ENCODE data around the gene LRRC55.
"Not testable (repeated sequence)": the region's sequence is repeated elsewhere in the genome, so short reads cannot be mapped to it uniquely, and the experiment has no call there.

The LRRC55 gene

DNA sequence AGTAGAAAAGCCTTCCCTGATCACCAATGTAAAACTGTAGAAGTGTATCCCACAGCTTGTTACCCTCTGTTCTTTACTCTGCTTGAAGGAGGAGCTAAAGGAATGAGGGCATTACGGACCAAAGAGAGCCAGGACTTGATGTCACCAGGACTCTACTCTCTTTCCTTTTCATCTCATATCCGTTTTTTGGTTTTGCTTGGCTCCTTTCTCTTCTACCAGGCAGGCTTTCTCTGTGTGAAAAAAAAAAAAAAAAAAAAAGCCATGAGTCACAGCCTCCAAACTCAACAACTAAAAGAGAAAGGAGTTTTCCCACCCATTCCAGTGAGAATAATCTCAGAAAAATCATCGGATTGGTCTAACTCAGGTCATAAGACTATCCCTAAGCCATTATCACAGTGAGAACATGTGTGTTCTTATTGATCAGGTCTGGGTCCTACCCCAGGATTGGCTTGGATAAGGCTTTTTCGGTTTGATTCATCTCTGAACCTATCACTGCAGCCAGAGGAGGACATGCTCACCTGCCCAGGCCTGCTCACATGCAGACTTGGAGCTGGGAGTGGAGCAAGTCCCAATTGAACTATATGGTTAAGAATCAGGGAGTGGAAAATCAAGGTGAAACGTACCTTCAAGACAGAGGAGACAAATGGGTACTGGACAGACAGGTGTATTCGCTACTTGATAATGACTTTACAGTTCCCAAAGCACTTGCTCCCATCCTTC, 19.4 kb upstream of the LRRC55 start:
- no peak for DNase-seq

DNA sequence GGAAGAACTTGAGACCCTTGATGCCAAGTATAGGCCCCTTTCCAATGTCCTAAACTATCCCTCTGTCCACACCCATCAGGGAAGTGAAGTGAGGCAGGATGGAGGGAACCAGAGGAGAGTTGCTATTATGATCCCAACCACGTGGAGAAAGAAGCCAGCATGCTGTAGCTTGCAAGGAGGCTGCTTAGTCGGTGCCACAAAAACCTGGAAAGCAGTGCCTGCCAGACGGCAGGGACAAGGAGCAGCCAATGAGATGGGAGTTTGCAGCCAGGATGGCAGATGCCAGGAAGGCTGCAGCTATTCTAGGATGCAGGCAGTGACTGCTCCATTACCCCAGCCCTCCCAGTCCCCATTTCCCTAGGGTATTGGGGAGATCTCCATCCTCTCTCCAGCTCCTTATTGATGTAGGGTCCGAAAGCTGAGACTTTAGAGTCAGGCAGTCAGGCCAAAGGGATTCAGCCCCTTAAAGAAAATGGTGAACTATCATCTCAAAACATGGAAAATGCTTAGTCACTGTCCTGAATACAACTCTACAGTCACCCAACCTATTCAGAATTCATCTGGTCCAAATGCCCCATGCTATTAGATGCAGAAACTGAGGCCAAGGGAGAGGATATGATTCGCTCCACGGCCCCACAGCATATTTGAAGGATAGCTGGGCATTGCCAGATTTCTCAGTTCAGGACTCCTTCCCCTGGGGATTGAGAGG, 18.4 kb upstream of the LRRC55 start:
- DNase-seq = no peak

DNA sequence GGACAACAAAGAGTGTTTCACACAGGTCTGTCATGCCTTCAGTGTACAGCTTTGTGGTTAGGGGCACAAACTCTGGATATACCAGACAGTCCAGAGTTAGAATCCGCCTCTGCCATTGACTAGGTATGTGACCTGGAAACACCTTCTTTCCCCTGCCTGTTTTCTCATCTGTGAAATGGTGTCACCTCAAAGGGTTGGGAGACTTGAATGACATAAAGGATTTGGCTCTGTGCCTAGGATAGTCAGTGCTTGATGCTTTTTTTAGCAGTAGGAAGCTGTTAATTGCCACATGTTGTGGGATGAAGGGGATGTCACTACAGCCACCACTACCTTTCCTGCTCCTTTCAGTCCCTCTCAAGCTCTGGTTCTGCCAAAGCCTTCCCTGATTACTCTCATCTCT, 17.4 kb upstream of the LRRC55 start:
- no peak for DNase-seq

DNA sequence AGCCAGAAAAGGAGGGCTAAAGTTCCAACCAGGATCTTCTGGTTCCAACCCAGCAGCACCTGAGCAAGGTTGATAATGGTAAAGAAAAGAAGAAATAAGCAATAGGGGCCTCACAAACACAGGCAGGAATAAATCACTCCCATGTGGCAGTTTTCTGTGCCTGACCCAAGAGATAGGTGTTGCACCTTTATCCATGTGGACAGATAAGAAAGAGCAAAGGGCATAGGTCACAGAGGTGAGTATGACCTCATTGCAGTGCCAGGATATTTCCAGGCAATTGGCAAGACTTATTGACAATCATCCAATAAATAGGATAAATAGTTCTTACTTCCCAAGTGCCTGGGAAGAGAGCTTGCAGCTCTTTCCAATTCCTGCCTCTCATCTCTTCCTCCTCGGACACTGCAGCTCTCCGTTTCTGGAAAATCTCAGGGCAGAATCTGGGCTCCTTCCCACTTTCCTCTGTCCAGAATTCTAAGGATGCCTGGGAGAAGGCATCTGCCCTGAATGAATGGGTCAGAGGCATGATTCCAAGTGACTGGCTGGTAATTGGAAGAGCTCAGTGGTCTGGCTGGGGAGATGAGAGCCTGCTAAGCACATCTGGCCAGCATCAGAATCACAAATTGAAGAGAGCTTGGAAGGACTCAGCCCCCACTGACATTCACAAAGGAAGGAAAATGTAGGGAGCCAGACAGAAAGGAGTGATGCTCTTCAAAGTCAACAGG, 14.5 kb upstream of the LRRC55 start:
- no peak for DNase-seq

DNA sequence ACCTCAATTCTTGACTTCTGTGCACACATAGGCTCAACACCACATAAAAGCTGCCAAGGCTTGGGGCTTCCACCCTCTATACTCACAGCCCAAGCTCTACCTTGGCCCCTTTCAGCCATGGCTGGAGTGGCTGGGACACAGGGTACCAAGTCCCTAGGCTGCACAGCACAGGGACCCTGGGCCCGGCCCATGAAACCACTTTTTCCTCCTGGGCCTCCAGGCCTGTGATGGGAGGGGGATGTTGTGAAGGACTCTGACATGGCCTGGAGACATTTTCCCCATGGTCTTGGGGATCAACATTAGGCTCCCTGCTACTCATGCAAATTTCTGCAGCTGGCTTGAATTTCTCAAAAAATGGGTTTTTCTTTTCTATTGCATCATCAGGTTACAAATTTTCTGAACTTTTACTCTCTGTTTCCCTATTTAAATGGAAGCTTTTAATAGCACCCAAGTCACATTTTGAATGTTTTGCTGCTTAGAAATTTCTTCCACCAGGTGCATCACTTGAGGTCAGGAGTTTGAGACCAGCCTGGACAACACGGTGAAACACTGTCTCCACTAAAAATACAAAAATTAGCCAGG, 11.9 kb upstream of the LRRC55 start:
- DNase-seq = not testable (repeated sequence)

DNA sequence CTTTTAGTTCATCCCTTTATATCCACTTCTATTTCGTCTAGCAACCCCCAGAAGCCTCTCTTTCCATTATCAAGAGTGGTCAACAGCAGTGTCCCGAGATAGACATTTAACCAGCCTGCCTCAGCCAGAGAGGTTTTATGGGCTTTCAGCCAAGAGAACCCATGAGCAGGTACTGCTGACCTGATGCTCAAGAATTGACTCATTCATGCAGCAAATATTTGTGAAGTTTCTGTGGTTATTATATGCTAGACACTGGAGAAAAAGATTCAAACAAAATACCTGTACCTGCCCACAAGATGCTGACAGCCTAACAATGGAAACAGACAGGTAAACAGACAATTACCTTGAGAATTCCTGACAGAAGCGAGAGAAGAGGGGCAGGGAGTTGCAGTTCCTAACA, 9.7 kb upstream of the LRRC55 start:
- DNase-seq = no peak

DNA sequence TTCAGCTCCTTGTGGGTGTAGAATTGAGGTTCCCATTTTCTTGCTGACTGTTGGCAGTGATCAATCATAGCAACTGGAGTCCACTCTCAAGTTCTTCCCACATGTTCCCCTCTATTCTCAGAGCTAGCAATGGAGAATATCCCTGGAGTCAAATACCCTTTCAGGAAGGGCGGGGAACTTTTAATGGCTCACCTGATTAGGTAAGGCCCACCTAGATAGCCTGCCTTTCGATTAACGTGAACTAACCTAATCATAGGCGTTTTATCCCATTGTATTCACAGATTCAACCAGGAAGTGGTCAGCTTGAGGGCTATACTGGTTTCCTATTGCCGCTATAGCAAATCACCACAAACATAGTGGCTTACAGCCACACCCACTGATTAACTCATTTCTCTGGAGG, 7.1 kb upstream of the LRRC55 start:
- no peak for DNase-seq

DNA sequence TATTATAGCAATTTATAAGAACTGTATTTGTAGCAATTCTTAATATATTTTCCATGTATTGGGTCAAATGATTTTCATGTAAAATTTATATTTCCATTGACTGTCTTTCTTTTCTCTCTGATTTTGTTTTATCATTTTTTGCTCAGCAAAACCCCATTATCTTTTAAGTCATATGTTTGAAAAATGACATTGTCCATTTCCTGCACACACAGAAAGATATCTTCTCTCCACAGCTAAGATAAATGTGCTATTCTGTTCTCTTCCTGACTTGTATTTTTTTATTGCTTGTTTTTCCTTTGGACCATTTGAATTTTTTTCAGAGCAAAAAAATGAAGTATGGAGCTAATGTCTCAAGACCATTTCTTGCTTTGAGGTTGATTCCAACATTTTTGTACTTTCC, 6.3 kb upstream of the LRRC55 start:
- no peak for DNase-seq

DNA sequence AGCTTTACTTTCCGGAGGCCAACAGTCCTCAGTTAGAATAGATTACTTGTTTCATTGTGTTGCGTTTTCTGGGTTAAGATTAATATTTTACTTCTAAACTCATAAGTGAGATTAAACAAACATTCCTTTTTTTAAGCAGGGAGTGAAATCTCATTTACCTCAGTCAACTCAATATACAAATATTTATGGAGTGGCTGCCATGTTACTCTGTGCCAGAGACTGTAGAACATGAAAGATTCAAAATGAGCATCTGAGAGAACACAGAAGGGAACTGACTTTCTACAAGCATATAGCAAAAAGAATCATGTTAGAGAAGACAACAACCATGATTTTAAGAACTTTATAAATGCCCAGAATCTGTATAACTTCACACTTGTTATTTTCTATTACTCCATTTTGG, 3.4 kb upstream of the LRRC55 start:
- no peak for DNase-seq

DNA sequence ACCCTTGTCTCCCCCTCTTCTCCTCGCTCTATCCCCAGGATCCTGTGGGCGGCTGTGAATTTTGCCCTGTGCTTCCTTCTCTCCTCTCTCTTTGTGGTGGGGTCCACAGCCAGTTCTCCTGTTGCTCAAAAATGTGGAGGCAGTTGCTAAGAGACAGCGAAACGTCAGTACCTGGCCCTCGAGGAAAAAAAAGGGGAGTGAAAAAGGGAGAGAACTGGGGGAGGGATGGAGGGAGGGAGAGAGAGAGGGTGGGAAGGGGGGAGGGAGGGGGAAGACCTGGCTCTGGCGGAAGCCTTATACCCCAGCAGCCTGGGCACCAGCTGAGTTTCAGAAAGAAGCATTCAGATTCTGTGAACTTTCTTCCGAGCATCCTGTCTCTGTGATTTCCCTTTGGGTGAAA, 2.1 kb upstream of the LRRC55 start:
- no peak for DNase-seq

DNA sequence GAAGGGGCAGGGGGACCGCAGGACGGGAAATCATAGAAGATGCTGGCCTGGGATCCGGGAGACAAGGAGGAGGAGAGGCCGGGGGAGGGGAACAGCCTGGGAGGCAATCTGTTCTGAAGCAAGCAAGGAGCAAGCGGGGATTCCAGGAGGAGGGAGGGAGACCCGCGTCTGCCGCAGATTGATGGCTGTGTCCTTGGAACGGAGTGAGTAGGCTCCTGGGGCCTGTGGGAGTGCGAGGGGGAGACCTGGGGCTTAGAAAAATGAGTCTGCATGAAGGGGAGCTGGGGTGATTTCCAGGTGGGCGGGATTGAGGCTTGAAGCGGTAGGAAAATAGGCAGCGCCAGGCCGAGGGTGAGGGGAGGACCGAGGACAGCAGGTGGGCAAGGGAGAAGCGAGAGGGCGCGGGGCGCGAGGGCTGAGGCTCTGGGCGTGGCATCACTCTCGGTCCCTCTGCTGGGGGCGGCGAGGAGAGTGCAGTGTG, 1.6 kb upstream of the LRRC55 start:
- no peak for DNase-seq

DNA sequence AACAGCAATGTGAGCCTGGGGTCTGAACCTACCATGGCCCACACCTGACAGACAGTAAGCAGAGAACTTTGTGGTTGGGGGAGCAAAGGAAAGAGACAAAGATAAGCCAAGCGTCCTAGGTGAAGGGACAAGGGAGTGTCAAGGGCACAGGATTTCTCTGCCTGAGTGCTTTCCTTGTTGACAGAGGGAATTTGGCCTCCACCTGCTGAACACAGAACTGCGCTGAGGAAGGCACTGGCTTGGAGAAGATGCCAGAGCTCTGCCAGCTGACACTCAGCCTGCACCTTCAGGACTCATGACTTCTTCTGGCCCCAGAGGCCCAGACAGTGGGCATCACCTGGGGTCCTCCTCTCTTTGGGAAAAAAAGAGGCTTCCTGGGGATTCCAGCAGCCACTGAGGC, 789 bp upstream of the LRRC55 start:
- no peak for DNase-seq

DNA sequence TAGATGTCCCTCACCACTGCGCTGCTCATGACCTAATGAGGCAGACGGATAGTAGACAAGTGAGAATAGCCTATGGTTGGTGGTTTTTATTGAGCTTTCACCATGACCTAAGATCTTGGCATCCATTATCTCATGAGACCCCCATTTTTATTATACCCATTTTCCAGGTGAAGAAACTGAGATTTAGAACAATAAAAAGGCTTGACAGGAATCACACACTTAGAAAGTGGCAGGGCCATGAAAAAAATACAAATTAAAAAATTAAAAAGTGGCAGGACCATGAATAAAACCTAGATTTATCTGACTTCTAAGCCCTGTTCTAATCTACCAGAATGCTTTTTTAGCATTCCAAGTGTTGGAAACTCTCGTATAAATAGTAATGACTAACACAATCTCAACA, 1.1 kb downstream of the LRRC55 start:
- DNase-seq = no peak

DNA sequence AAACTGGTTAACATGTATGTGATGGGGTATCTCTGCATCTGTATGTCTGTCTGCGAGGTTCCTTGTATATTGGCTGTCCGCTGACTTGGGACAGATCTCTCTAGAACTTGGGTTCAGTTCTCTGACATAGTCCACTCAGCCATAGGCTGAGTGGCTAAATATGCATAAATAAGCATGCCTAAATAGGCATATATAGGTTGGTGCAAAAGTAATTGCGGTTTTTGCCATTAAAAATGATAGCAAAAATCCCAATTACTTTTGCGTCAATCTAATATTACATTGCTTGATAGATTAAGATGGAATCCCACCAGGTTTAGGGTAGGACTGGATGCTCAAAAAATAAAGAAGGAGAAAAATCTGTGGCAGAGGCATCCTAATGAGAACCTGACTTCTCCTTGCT, 8.8 kb downstream of the LRRC55 start:
- no peak for DNase-seq

DNA sequence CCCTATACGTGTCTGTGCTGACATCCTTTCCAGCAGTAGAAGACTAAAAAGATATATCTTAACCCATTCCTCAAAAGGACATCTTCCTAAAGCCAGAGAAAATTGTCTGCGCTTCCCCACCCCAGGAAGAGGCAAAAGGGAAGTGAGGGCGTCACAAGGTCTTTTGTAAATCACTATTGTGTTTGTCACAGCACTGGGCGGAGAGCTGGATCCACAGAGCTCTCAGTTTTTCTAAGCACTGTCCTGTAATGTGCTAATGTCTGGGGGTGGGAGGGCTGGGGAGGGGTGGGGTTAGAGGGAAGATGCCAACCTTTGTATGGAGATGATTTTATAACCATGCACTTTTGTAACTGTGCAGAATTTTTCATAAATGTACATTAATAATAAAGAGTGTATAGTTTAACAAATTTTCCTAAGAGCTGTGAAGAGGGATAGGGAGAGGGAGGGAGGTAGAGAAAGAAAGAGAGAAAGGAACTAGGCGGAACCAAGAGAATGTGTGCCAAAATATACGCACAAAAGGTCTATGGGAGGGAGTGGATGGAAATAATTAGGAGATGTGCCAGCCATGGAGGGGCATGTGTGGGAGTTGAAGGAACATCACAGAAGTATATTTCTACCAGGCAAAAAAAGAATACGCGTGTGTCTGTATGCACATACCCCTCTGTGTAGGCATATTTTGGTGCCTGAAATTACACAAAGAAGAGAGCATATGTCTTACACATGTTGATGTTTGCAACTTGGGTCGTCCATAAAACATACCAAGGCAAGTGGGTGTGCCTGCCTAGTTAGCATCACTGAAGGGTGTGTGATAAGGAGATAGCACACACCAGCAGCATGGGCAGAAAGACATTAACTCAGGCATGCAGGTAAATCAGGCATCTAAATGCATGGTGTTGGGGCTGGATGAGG, 9.8 kb downstream of the LRRC55 start:
- no peak for DNase-seq

DNA sequence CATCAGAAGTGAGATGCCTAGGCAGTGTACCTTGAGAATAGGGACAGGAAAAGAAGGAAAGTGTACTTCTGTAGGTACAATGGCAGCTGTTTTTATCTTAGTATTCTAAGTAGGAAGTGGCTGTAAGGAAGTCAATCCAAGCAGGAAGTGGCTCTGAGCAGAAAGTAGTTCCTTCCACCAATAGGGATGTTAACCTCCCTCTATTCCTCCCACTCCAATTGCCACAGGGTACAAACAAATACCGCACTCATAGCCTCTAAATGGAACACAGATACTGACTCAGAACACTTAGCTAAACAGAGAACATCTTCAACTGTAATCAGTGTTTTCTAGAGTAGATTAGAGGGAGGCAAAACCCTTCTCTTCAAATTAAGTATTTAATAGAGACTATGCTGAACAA, 10.6 kb downstream of the LRRC55 start:
- DNase-seq = no peak

DNA sequence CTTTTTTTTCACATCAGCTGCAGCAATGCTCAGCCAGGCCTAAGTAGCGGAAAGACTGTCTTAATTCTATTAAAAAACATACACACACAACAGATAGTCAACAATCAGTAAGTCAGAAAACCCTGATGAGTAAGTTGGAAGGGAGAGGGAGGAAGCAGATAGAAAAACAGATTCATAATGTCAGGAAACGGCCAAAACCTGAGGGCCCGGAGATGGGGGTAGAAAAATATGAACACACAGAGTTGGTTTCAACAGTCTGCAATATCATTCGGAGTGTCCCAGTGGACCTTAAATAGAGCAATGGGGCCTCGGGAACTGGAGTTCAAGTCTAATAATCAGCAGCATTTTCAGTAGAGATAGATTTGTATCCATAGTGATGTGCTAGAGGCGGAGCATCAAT, 14.8 kb downstream of the LRRC55 start:
- no peak for DNase-seq

DNA sequence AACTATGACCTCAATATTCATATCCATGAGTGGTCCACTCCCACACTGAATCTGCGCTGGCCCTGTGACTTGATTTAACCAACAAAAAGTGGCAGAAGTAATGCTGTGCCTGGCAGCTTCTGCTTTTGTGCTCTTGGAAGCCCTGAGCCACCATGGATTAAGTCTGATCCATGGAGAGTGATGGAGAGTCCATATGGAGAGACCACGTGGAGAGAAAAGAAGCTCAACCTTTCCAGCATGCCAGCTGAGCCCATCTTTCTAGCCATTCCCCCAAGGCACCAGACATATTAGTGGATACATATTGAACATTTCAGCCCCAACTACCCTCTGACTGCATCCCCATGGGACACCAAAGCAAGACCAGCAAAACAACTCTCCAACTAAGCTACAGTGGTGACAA, 16.0 kb downstream of the LRRC55 start:
- DNase-seq = no peak

DNA sequence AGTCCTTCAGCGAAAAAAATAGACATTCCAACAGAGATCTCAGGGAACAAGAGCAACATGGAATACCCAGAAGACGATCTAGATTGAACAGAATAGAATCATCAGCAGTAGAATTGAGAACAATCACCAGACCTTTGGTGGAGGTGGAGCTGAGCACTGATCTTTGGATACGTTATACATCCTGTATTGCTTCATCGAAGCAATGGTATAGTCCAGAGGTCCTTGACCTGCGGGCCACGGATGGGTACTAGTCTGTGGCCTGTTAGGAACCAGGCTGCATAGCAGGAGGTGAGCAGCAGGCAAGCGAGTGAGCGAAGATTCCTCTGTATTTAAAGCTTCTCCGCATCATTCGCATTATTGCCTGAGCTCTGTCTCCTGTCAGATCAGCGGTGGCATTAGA, 17.6 kb downstream of the LRRC55 start:
- no peak for DNase-seq

DNA sequence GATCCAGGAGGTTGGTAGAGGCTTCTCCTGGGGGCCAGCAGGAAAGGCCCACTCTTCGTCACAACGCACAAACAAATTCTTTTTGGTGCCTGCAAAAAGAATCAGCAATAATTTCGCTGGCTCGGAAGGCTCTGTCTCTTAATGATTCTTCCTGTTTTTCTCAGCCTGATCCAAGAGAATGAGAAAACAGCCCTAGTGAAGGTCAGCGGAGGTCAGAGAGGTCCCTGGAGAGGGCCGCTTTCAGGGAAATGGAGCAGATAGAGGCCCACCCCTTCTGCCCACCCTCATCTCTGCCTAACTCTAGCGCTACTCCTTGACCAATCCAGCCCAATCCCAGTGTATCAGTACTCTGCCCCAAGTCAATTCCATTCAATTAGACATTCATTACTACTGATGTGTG, 19.2 kb downstream of the LRRC55 start:
- DNase-seq = no peak

DNA sequence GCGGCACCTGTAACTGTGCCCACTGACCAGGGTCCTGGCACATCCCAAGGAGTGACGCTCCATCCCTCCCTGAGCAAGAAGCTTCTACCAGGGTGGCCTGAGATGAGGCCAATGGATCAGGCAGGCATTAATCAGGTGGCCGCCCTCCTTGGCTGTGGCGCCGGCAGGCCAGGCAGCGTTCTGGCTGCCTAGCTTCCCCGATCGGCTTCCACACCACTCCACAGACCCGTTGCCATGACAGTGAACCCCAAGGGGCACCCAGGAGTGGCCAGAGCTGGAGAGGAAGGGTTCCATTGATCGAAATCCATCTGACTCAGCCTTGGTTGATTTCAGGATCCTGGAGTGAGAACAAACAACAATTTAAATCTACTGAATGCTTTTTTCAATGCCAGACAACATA, 20.5 kb downstream of the LRRC55 start:
- no peak for DNase-seq

DNA sequence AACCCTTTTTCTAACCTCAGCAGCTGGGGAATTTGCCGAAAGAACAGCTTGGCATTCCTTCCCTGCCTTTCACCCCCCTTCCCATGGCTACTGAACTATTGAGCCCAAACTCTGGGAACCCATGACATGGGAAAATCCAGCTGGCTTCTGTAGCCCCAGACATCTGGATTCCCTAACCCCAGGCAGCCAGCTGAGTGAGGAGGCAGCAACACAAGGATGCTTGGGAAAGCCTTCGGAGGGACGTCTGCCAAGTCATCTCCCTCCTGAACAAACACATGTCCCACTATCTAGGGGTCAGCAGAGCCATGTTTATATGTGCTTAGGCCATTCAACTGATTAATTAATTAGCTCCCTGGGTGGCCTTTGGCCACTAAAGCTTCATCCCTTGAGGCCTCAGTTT, 21.6 kb downstream of the LRRC55 start:
- DNase-seq = no peak
